Measurements from ENCODE around the gene SPATA31C1.
"Not testable (repeated sequence)": the region's sequence is repeated elsewhere in the genome, so short reads cannot be mapped to it uniquely, and the experiment has no call there.

SPATA31C1 gene

GRCh38 chr9:87938336-87938735 is 20.6 kb downstream of the SPATA31C1 start:
- DNase-seq (ENCODE audit: low read depth in 2 of 2), result not testable (repeated sequence)

GRCh38 chr9:87939096-87939495 is 21.3 kb downstream of the SPATA31C1 start:
- DNase-seq (ENCODE audit: low read depth in 2 of 2), result not testable (repeated sequence)

- DNase-seq (ENCODE audit: low read depth in 2 of 2), result no peak
Observed at GRCh38 chr9:87944096-87944495, 26.3 kb downstream of the SPATA31C1 start.

- DNase-seq (ENCODE audit: low read depth in 2 of 2), result no peak
Observed at GRCh38 chr9:87944682-87945081, 26.9 kb downstream of the SPATA31C1 start.

- no peak for DNase-seq (ENCODE audit: low read depth in 2 of 2)
Observed at GRCh38 chr9:87950296-87950695, 32.5 kb downstream of the SPATA31C1 start.

- no peak for DNase-seq (ENCODE audit: low read depth in 2 of 2)
Observed at GRCh38 chr9:87950765-87951488, 33.2 kb downstream of the SPATA31C1 start.

GRCh38 chr9:87954230-87954629 is 36.5 kb downstream of the SPATA31C1 start:
- DNase-seq (ENCODE audit: low read depth in 2 of 2), result no peak

GRCh38 chr9:87957839-87958238 is 40.1 kb downstream of the SPATA31C1 start:
- DNase-seq (ENCODE audit: low read depth in 2 of 2), result no peak

GRCh38 chr9:87958591-87958990 is 40.8 kb downstream of the SPATA31C1 start:
- DNase-seq (ENCODE audit: low read depth in 2 of 2), result no peak

GRCh38 chr9:87959916-87960581 is 42.3 kb downstream of the SPATA31C1 start:
- no peak for DNase-seq (ENCODE audit: low read depth in 2 of 2)

GRCh38 chr9:87963770-87964169 is 46.0 kb downstream of the SPATA31C1 start:
- no peak for DNase-seq (ENCODE audit: low read depth in 2 of 2)

GRCh38 chr9:87964826-87965225 is 47.1 kb downstream of the SPATA31C1 start:
- DNase-seq (ENCODE audit: low read depth in 2 of 2), result no peak

GRCh38 chr9:87968155-87968554 is 50.4 kb downstream of the SPATA31C1 start:
- no peak for DNase-seq (ENCODE audit: low read depth in 2 of 2)

- no peak for DNase-seq (ENCODE audit: low read depth in 2 of 2)
Observed at GRCh38 chr9:87970602-87971001, 52.8 kb downstream of the SPATA31C1 start.

- DNase-seq (ENCODE audit: low read depth in 2 of 2), result no peak
Observed at GRCh38 chr9:87973122-87973521, 55.4 kb downstream of the SPATA31C1 start.

Measured in stimulated activated CD4-positive, alpha-beta T cell treated with anti-CD3 and anti-CD28 coated beads, Interleukin-1b, Interleukin-23, amount 100 ng/mL, for 4 hours (primary cell).